Measurements from ENCODE around the gene LONP2. TPM values are rescaled to one million over a fixed set of nuclear protein-coding genes. Genes with fewer than 3 reads are reported as not detected.
"Not testable (repeated sequence)": the region's sequence is repeated elsewhere in the genome, so short reads cannot be mapped to it uniquely, and the experiment has no call there.

LONP2 gene
- total RNA-seq, 2 donors from 2014 or later, result 62.4 to 69.2 TPM

- Histone ChIP-seq H3K9ac (ENCODE audit: low read depth in 2 of 2, low read length in 2 of 2) (no peak overlapping the region), H3K36me3 (no peaks in the 10 kb centered on the region), H3K27me3 (no peaks in the 10 kb centered on the region), H3K27ac (no peak overlapping the region), H3K4me3 (no peak overlapping the region), H3K9me3 (no peaks in the 10 kb centered on the region), H3K4me1 (no peaks in the 10 kb centered on the region)
- no peak for DNase-seq
- no peak for TF ChIP-seq CTCF (IDR thresholded peaks at IDR 0.05)
- intact Hi-C loops (cut with DNase I), result no loop called here
Measured at GRCh38 chr16:48386559-48387312, 142.6 kb downstream of the LONP2 start.

GRCh38 chr16:48392407-48392806 lies 148.3 kb downstream of the LONP2 start:
- Histone ChIP-seq H3K27ac (no peak overlapping the region), H3K4me3 (no peak overlapping the region), H3K4me1 (no peaks in the 10 kb centered on the region), H3K36me3 (no peaks in the 10 kb centered on the region), H3K27me3 (no peaks in the 10 kb centered on the region), H3K9me3 (no peaks in the 10 kb centered on the region), H3K9ac (ENCODE audit: low read depth in 2 of 2, low read length in 2 of 2) (no peak overlapping the region)
- intact Hi-C loops (cut with DNase I), result no loop called here
- DNase-seq, result no peak
- no peak for TF ChIP-seq CTCF (IDR thresholded peaks at IDR 0.05)

- no peak for DNase-seq
- no peak overlapping the region for H3K4me3 ChIP-seq
- H3K9ac ChIP-seq (ENCODE audit: low read depth in 2 of 2, low read length in 2 of 2), result no peak overlapping the region
- no peak for TF ChIP-seq CTCF (IDR thresholded peaks at IDR 0.05)
- H3K9me3 ChIP-seq, result no peaks in the 10 kb centered on the region
- no peaks in the 10 kb centered on the region for H3K4me1 ChIP-seq
- H3K27me3 ChIP-seq, result no peaks in the 10 kb centered on the region
- H3K36me3 ChIP-seq, result no peaks in the 10 kb centered on the region
- no peak overlapping the region for H3K27ac ChIP-seq
- intact Hi-C loops (cut with DNase I), result no loop called here
Measured at GRCh38 chr16:48393485-48394354, 149.6 kb downstream of the LONP2 start.

GRCh38 chr16:48394355-48394703 lies 150.2 kb downstream of the LONP2 start:
- Histone ChIP-seq H3K36me3 (no peaks in the 10 kb centered on the region), H3K27me3 (no peaks in the 10 kb centered on the region), H3K4me3 (no peak overlapping the region), H3K4me1 (no peaks in the 10 kb centered on the region), H3K9me3 (no peaks in the 10 kb centered on the region), H3K27ac (no peak overlapping the region), H3K9ac (ENCODE audit: low read depth in 2 of 2, low read length in 2 of 2) (no peak overlapping the region)
- intact Hi-C loops (cut with DNase I), result no loop called here
- TF ChIP-seq CTCF (IDR thresholded peaks at IDR 0.05), result no peak
- DNase-seq, result no peak

- Histone ChIP-seq H3K9ac (ENCODE audit: low read depth in 2 of 2, low read length in 2 of 2) (no peak overlapping the region), H3K27ac (no peak overlapping the region), H3K27me3 (no peaks in the 10 kb centered on the region), H3K36me3 (no peaks in the 10 kb centered on the region), H3K9me3 (no peaks in the 10 kb centered on the region), H3K4me1 (no peaks in the 10 kb centered on the region), H3K4me3 (no peak overlapping the region)
- TF ChIP-seq CTCF (IDR thresholded peaks at IDR 0.05), result no peak
- intact Hi-C loops (cut with DNase I), result no loop called here
- no peak for DNase-seq
Measured at GRCh38 chr16:48395375-48395774, 151.3 kb downstream of the LONP2 start.

- H3K27ac ChIP-seq; H3K36me3 ChIP-seq; intact Hi-C loops (cut with DNase I); H3K4me1 ChIP-seq; DNase-seq; H3K27me3 ChIP-seq; H3K9me3 ChIP-seq; H3K9ac ChIP-seq (ENCODE audit: low read depth in 2 of 2, low read length in 2 of 2); H3K4me3 ChIP-seq: not testable (repeated sequence)
Measured at GRCh38 chr16:48402547-48402946, 158.4 kb downstream of the LONP2 start.
